HG02798 (cell line): ENCODE data around the gene TXNRD3.

Source experiments
- ATAC-seq: cut with Tn5 transposase; IDR thresholded peaks from one replicate; pipeline ENCODE4 v1.9.1; 2021; ENCODE audit warnings: mild to moderate bottlenecking; ENCODE audit not compliant: unreplicated experiment, poor library complexity

The TXNRD3 gene

GRCh38 chr3:126672741-126673140 is 17.8 kb upstream of the TXNRD3 start:
- no peak for ATAC-seq

- no peak for ATAC-seq
Measured at GRCh38 chr3:126672340-126672739, 17.4 kb upstream of the TXNRD3 start.

GRCh38 chr3:126671521-126671920 is 16.6 kb upstream of the TXNRD3 start:
- no peak for ATAC-seq

- no peak for ATAC-seq
Measured at GRCh38 chr3:126668450-126669401, 13.8 kb upstream of the TXNRD3 start.

GRCh38 chr3:126667631-126668449 is 12.9 kb upstream of the TXNRD3 start:
- no peak for ATAC-seq

GRCh38 chr3:126666658-126667528 is 12.0 kb upstream of the TXNRD3 start:
- ATAC-seq, result no peak

GRCh38 chr3:126665959-126666657 is 11.2 kb upstream of the TXNRD3 start:
- ATAC-seq, result no peak

DNA sequence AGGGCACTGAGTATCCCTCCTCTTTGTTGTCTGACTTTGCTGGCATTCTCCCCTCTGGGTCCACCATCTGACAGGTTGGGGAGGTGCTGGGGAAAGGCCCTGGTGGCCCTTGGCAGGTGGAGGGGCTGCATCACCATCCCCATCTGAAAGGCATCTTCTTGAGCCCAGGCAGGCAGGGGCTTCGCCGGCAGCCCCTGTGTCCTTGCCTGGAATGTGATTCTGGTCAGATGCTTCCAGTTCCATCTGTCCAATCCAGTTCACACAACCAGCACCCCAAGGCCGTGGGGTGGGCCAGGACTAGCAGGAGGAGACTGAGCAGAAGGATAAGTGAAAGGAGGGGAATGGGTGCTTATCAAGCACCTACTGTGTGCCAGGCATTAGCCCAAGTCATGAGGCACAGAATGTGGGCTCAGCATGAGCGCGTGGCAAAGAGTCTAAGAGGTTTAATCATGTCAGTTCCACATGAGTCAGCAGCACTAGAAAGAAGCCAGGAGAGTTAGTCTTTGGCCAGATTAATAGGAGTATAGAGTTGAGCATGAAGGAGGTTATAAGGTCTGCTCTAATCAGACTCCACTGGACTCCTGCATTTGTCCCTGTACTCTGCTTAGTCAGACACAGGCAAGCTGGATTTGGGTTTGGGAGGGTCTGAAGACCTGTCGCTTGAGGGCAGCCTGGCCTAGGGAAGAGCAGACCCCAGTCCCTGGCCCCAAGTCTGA is 10.5 kb upstream of the TXNRD3 start:
- no peak for ATAC-seq

DNA sequence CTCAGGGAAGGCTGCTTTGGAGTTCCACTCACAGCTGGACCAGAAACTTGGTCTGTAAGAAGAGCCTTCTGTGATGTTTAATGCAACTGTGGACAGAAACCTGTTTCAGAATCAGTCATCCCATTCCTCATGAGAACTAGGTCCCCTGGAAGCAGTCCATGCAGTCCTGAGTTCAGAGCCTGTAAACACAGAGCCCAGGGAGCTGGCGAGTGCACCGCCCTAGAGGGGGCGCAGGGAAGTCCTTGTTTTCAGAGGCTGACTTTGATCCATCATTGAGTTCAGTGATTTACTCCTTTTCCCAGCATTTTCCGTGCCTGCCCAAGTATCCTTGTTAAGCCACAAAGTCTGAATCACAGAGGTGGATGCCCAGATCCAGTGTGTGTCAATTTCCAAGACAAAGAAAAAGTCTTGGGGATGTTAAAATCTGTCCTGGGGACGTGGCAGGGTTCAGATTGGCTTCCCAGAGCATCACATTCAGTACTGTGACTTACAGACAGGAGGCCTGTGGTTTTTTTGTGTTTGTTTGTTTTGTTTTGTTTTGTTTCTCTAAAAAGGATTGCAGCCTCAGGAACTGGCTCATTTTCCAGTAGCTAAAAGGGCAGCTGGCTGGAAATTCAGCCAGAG is 9.8 kb upstream of the TXNRD3 start:
- no peak for ATAC-seq

DNA sequence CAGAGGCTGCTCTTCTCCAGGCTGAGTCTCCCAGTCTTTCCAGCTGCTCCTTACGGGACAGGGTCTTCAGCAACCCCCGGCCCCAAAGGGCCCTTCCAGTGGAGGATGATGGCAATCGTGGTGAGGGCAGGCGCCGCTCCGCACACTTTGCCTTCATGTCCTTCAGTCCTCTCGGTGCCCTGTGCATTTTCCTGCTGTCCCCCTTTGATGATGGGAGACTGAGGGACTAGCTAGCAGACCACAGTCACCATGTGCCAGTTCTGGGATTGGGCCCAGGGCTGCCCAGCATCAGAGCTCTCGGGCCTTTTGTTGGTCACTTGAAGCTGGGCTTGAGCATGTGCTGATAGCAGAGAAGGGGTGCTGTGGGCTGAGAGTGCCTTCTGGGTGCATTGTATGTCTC is 8.8 kb upstream of the TXNRD3 start:
- no peak for ATAC-seq

- ATAC-seq, result no peak
Measured at GRCh38 chr3:126663257-126663656, 8.3 kb upstream of the TXNRD3 start.

- no peak for ATAC-seq
Measured at GRCh38 chr3:126661532-126662364, 6.8 kb upstream of the TXNRD3 start.

- ATAC-seq, result no peak
Measured at GRCh38 chr3:126659915-126660886, 5.3 kb upstream of the TXNRD3 start.

DNA sequence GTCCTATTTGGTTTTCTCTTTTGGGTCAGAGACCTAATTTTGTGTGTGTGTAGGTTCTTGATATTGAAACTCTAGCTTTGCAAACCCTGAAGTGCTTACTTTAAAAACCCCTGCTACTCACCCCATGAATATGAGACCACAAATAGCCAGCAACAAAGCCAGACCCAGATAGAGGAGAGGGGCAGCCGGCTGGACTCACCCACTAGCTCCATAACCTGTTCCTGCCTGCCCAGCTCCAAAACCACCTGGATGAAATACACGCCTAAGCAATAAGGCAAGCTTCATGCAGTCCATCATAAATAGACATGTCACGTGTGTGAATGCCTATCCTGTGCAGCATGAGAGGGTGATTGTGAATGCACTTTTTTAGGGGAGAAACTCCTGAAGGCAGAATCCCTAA is 3.7 kb upstream of the TXNRD3 start:
- ATAC-seq, result no peak

- no peak for ATAC-seq
Measured at GRCh38 chr3:126657901-126658300, 3.0 kb upstream of the TXNRD3 start.

- ATAC-seq, result no peak
Measured at GRCh38 chr3:126656371-126657134, 1.6 kb upstream of the TXNRD3 start.
